ENCODE data around the gene UBA1.
"Not testable (repeated sequence)": the region's sequence is repeated elsewhere in the genome, so short reads cannot be mapped to it uniquely, and the experiment has no call there.

Gene UBA1

DNA sequence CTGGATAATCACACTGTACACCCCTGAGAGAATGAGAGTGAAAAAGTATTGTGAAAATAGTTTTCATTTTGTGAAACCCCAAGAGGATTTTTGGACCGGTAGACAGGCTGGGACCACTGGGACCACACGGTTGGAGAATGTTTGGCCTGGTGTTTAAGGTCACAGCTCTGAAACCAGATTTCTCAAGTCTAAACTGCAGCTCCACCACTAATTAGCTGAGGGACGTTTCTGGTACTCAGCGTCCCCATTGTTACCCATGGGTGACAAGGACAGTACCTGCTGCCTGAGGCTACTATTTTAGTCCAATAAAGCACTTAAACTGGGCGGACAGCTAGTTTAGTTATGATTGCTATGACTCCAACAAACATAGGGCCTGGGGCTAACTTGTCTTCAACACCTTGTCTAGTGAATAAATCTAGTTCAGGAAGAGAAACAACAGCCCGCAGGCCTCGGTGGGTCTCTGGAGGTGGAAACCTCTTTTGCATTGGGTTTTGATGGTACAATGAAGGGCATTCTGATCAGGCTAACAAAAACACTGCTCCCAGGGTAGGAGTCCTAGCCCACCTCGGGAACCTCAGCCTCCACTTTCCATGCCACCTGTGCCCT is 38.7 kb downstream of the UBA1 start:
- no peak for DNase-seq

DNA sequence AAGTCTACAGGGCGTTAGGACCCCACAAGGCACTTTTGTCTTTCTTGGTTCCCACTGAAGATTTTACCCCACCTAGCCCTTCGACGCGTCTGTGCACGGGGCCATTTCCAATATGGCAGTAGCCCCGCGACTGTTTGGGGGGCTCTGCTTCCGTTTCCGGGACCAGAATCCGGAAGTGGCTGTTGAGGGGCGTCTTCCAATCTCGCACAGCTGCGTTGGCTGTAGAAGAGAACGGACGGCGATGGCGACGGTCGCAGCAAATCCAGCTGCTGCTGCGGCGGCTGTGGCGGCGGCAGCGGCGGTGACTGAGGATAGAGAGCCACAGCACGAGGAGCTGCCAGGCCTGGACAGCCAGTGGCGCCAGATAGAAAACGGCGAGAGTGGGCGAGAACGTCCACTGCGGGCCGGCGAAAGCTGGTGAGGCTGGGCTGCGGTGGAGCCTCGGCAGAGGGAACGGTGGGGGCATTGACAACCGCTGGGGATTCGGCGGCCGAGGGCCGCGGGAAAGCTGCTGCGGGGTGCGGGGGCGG is 39.2 kb downstream of the UBA1 start, which contains the start of gene USP11:
Gene USP11 (plus strand): TSS at position 207 of the 530 bp plus-strand sequence. CDS start 35 bp downstream, at position 242.
- peak; percentile 20 for DNase-seq

DNA sequence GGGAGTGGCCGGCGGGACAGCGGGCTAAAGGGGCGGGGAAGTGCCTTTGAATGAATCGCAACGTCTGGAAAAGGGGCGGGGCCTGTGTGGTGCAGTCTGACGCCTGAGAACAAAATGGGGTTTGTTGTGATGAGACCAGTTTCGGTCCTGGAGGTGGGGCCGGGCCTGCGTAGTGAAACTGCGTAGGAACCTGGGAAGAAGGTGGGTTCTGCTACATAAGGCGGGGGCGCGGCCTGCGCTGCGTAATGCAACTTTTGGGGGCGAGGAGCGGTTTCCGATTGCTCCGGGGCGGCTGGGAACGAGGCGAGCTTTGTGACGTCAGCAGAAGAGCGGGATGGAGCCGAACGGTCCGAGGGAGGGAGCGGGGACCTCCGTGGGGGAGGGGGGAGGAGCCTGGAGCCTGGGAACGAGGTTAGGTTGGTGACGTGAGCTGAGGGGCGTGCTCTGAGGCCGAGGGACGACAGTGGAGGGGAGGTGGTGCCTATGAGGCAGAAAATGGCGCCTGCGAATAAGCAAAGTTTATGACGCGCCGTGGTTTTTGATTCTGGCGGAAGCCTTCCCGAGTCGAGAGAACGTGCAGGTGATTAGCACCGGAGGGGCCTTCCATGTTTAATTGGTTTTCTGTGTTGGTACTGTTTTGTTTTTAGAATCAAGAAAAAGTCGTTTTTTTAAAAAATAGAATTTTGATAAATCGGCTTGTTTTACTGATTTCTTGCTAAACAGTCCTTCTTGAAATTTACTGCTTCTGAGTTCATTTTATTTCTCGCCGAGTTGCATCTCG is 39.9 kb downstream of the UBA1 start:
- peak; percentile 88 for DNase-seq

DNA sequence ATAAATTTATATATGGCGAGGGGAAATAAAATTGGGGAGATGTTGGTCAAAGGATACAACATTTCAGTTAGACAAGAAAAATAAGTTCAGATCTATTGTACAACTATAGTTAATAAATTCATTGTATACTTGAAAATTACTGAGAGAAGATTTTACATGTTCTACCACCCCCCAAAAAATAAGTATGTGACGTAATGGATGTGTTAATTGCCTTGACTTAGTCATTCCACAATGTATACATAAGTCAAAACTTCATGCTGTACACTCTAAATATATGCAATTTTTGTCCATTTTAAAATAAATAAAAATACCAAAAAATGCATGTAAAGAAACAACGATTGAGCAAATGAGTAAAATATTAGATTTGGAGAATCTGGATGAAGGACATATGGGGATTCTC is 41.0 kb downstream of the UBA1 start:
- DNase-seq, result no peak

DNA sequence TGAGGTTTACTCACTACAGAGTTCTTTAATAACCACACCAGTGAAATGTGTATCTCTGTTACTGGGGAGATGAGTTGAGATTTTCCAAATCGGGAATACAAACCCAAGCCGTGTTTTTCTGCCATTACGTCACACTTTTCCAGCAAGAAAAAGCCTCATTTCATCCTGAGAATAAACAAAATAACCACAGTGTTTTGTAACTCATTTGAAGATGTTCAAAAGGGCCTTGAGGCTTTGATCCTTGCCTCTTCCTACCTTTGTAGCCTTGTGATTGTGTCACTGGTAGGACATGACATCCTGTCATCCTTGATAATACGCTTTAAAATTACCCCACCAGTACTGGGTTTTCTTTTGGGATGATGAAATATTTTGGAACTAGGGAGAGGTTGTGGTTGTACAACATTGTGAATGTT is 42.1 kb downstream of the UBA1 start:
- DNase-seq, result no peak

DNA sequence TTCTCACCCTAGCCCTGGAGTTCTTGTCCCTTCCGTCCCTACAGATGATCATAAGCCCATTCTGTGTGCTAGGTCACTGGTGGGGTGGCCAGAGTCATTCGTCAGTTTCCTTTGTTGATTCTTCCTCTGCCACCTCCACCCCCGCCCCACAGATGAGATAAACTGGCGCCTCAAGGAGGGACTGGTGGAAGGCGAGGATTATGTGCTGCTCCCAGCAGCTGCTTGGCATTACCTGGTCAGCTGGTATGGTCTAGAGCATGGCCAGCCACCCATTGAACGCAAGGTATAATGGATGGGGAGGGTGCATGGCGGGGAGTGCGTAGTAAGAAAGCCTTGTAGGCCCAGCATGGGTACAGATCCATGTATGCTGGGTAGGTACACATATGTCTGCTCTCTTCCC is 45.6 kb downstream of the UBA1 start:
- DNase-seq, result no peak

DNA sequence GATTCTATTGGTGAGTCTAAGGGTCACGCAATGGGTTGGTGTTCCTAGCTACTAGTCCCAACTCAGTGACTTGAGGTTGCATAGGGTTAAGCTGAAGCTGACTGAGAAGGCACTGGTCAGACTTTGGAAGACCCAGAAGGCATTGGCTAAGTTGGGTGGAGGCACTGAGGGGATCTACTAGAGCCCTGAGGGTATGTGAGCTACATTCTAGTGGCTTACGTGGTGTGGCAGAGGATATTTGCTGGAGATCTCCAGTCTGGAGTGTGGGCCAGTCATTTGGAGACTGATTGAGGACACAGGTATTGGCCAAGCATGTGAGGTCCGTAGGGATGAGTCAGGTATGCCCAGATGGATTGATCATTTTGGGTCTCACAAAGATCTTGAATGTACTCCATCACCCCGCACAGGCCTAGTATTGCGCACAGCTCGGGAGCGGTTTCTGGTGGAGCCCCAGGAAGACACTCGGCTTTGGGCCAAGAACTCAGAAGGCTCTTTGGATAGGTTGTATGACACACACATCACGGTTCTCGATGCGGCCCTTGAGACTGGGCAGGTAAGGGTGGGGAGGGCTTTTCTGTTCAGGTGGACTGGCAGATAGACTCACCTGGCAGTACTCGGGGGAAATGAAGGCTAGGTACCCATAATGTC is 46.4 kb downstream of the UBA1 start:
- no peak for DNase-seq

DNA sequence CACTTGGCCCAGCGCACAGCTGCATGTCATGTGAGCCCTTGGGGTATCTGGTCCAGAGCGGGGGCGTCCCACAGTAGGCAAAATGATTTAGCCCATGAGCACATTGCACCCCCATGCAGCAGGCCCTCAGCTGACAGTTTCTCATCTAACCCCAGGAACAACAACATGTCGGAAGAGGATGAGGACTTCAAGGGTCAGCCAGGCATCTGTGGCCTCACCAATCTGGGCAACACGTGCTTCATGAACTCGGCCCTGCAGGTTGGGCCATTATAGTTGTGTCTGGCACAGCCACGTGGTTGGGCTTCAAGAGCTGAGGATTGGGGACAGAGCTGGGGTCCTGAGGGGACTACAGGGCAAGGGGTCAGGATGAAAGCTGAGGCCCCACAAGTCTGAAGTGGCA is 47.0 kb downstream of the UBA1 start:
- no peak for DNase-seq

DNA sequence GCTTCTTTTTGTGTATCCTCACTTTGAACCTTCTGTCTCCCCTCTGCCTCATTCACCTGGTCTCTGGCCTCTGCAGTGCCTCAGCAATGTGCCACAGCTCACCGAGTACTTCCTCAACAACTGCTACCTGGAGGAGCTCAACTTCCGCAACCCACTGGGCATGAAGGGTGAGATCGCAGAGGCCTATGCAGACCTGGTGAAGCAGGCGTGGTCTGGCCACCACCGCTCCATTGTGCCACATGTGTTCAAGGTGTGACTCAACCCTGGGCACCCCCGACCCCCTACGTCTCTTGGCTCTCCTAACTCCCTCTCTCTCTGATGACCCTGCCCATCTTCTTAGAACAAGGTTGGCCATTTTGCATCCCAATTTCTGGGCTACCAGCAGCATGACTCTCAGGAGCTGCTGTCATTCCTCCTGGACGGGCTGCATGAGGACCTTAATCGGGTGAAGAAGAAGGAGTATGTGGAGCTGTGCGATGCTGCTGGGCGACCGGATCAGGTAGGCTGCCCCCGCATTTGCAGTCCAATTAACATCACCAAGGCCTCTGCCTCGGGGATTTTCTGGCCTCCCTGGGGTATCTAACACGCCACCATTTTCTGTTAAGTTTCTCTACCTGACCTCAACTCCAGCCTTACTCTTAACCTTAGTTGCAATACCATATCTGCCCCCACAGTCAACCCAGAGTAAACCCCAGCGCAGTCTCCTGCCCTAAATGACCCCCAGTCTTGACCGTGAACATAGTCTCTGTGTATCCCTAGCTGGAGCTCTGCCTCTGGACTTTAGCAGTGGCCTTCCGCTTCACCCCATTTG is 47.8 kb downstream of the UBA1 start:
- no peak for DNase-seq

DNA sequence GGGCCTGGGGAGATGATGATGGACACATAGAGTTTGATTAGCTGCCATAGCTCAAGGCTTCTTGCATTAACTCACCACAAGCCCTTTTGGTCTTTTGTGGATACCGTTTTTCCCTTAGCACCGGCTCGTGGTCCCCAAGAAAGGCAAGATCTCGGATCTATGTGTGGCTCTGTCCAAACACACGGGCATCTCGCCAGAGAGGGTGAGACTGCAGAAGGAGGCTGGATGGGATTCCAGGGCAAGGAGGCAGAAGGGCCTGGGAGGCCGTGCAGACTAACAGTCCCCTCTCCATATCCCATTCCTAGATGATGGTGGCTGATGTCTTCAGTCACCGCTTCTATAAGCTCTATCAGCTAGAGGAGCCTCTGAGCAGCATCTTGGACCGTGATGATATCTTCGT is 48.7 kb downstream of the UBA1 start:
- no peak for DNase-seq

DNA sequence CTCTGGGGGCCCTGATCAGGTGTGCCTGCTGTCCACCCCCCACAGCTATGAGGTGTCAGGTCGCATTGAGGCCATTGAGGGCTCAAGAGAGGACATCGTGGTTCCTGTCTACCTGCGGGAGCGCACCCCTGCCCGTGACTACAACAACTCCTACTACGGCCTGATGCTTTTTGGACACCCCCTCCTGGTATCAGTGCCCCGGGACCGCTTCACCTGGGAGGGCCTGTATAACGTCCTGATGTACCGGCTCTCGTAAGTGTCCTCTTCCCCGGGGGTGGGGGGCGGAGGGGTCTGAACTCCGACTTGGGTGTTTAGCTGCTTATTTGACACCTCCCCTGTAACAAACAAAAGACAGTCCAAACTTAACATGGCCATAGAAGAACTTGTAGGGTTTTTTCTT is 49.7 kb downstream of the UBA1 start:
- DNase-seq, result no peak

DNA sequence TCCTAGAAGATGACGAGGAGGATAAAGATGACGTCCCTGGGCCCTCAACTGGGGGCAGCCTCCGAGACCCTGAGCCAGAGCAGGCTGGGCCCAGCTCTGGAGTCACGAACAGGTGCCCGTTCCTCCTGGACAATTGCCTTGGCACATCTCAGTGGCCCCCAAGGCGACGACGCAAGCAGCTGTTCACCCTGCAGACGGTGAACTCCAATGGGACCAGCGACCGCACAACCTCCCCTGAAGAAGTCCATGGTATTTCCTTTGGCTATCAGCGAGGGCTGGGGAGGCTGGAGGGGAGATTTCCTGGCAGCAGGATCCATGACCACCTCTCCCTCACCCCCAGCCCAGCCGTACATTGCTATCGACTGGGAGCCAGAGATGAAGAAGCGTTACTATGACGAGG is 51.0 kb downstream of the UBA1 start:
- no peak for DNase-seq

DNA sequence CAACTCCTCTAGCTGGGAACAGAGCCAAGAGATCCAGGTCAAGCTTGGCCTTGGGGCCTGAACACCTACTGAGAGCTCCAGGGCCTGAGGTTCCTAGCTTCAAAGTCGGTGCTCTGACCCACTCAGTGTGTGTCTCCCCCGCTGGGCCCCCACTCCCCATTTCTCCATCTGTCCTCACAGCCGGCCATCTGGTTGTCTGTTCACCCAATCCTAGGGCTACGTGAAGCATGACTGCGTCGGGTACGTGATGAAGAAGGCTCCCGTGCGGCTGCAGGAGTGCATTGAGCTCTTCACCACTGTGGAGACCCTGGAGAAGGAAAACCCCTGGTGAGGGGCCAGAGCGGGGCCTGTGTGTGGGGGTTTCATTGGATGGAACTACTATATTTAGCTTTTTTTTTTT is 51.5 kb downstream of the UBA1 start:
- no peak for DNase-seq

DNA sequence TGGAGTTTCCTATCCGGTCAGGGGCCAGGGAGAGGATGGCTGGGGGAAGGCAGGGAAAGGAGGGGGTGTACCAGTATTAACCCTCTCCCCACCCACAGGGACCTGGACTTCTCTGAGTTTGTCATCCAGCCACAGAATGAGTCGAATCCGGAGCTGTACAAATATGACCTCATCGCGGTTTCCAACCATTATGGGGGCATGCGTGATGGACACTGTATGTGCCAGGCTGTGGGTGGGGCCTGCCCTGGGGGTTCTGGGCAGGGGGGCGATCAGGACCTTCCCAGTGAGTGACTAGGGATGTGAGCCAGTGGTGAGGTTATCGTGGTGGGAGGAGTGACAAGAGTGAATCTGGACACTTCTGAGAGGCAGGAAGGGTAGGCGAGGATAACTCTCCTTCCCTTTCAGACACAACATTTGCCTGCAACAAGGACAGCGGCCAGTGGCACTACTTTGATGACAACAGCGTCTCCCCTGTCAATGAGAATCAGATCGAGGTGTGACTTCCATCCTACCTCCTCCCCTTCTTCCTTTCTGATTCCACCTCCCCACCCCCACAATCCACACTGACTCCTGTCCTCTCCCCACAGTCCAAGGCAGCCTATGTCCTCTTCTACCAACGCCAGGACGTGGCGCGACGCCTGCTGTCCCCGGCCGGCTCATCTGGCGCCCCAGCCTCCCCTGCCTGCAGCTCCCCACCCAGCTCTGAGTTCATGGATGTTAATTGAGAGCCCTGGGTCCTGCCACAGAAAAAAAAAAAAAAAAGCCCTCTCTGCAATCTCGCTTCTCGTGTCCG is 53.8 kb downstream of the UBA1 start:
- no peak for DNase-seq

DNA sequence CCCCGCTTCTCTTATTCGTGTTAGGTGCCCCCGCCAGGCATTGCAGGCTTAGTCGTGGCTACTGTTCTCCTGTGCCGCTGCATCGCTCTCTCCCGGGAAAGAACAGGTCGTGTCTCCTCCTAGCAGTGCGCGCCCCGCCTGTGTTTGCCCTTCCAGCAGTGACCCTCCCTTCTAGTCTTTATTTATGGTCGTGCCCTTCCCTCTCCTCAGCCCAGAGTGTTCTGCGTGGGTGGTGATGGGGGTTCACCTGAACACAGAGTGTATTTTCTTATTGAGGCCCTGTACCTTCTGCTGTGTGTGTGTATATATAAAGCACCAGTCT is 54.3 kb downstream of the UBA1 start:
- no peak for DNase-seq

DNA sequence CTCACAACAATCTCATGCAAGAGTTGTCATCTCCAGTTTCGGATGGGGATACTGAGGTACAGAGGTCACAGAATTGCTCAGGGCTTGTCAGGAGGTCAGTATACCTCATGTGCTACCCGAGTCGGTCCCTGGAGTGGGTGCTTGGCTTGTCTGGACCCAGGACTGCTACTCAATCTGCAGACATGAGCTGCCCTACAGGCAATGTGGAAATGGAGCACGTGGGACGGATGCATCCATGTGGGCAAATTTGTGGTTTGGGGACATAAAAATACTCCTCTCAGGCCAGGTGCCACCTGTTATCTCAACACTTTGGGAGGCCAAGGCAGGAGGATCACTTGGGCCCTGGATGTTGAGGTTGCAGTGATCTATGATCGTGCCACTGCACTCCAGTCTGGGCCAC is 54.9 kb downstream of the UBA1 start:
- DNase-seq, result no peak

DNA sequence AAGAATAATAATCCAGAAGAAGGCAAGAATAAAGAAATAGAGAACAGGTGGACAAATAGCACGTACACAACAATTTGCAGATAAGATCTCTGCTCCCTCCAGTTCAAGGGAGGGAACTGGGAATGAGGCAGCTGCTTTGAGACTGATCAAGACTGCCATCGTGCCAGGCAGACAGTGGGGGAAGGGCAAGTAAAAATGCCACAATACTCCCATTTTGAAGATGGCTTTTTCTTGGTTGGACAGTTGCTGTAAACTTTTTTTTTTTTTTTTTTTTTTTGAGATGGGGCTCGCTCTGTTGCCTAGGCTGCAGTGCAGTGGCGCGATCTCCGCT is 56.4 kb downstream of the UBA1 start:
- no peak for DNase-seq

DNA sequence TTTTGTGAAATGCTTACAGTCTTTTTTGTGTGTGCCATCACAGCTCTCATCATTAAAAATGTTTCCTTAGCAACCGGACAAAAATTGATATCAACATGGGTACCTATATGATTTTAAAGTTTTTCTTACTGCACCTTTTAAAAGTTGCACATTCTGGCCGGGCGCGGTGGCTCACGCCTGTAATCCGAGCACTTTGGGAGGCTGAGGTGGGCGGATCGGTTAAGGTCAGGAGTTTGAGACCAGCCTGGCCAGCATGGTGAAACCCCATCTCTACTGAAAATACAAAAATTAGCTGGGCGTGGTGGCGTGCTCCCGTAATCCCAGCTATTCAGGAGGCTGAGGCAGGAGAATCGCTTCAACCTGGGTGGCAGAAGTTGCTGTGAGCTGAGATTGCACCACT is 64.0 kb downstream of the UBA1 start:
- not testable (repeated sequence) for DNase-seq

Data from activated effector memory CD4-positive, alpha-beta T cell treated with Interleukin-2 at 50 U/mL for 16 hours (primary cell).